Osteocyte (in vitro differentiated cells): Measurements from ENCODE around the gene NOS3. TPM values are rescaled to one million over a fixed set of nuclear protein-coding genes. Genes with fewer than 3 reads are reported as not detected.
"Not testable (repeated sequence)": the region's sequence is repeated elsewhere in the genome, so short reads cannot be mapped to it uniquely, and the experiment has no call there.

ENCODE experiments used
- DNase-seq: peaks from one replicate; pipeline ENCODE4 v3.0.0; 2021; ENCODE audit warnings: mixed read lengths; ENCODE audit not compliant: unreplicated experiment; ENCODE audit errors: extremely low spot score
- H3K27ac Mint-ChIP-seq: one replicate; pipeline ENCODE4 v1.8.0; 2021; ENCODE audit warnings: mild to moderate bottlenecking, mixed read lengths; ENCODE audit not compliant: unreplicated experiment
- H3K27me3 Mint-ChIP-seq: one replicate; pipeline ENCODE4 v1.8.0; 2021; ENCODE audit warnings: mixed read lengths; ENCODE audit not compliant: unreplicated experiment
- H3K36me3 Mint-ChIP-seq: one replicate; pipeline ENCODE4 v1.8.0; 2021; ENCODE audit warnings: mixed read lengths; ENCODE audit not compliant: unreplicated experiment
- H3K4me1 Mint-ChIP-seq: one replicate; pipeline ENCODE4 v1.8.0; 2021; ENCODE audit warnings: mixed read lengths; ENCODE audit not compliant: unreplicated experiment
- H3K4me3 Mint-ChIP-seq: one replicate; pipeline ENCODE4 v1.8.0; 2021; ENCODE audit warnings: mild to moderate bottlenecking, moderate library complexity, mixed read lengths; ENCODE audit not compliant: unreplicated experiment
- H3K9me3 Mint-ChIP-seq: one replicate; pipeline ENCODE4 v1.8.0; 2021; ENCODE audit warnings: mixed read lengths; ENCODE audit not compliant: unreplicated experiment
- CTCF ChIP-seq: fragments of 200-600 bp; sonication (generic); IDR thresholded peaks from 2 replicates; pipeline ENCODE4 v1.5.0; 2021; ENCODE audit warnings: antibody characterized with exemption, mild to moderate bottlenecking, moderate library complexity
- total RNA-seq: library from RNA; stranded (reverse); gene quantifications from 2 replicates; pipeline ENCODE4 v1.2.1, GENCODE V29; 2021

The NOS3 gene
- total RNA-seq, 1 donor from 2014 or later = 0.73 TPM

DNA sequence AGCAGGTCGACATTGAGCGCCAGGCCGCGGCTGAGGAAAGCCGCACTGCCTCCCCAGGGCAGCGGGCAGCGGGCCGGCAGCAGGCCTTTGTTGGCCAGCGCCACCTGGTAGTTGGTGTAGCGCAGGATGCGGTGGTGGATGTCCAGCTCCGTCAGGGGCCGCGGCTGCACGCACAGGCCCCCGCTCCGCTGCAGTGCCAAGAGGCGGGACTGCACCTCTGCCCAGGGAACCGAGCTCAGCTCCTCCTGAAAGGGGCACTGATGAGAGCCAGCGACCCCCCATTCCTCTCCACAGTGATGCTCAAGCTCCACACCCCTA is 28.3 kb downstream of the NOS3 start:
- Mint-ChIP-seq H3K4me3 (no peak overlapping the region), H3K27me3 (peaks cover 28% of the 10 kb centered on the region)

DNA sequence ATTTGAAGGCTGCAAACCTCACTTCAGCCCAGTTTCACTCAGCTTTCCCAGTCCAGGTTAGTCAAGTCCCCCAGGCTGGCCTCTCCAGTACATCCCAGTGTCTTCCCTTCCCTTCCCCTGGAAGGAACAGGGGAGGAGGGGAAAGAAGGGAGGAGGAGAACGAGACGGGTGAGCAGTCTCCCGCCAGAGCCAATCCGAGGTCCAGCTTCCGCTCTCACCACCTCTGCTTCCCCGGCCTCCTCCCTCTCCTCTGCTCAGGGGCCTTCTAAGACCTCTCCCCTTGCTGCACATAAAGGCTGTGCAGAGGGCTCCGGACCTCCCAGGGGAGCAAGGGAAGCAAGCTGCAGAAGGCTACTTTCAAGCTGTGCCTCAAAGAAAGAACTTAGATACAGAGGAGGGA is 29.4 kb downstream of the NOS3 start:
- no peak for TF ChIP-seq CTCF
- Mint-ChIP-seq H3K27ac (no peak overlapping the region), H3K4me3 (no peak overlapping the region), H3K36me3 (no peaks in the 10 kb centered on the region), H3K27me3 (peaks cover 28% of the 10 kb centered on the region), H3K4me1 (peaks cover 19% of the 10 kb centered on the region), H3K9me3 (no peaks in the 10 kb centered on the region)
- no peak for DNase-seq

More for the DNA sequence above, 28.3 kb downstream of the NOS3 start:
- Mint-ChIP-seq H3K27ac (no peak overlapping the region), H3K4me1 (peaks cover 19% of the 10 kb centered on the region), H3K9me3 (no peaks in the 10 kb centered on the region), H3K36me3 (no peaks in the 10 kb centered on the region)
- TF ChIP-seq CTCF = no peak
- no peak for DNase-seq

DNA sequence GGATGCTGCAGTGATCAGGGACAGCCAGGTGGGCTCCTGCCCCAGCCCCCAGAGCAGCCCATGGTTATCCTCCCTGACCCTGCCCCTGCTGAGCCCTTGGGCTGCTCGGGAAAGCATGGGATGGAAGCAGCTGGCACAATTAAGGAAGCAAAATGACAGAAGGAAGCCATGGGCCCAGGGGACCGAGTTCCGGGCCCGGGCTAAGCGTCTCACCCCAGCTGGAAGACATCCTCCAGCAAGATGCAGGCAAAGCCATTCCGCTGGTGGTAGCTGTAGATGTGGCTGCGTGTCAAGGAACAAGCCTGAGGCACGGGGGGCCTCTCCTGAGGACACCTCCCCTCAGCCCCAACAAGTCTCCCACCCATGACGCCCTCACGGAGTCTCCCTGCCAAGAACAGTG is 32.4 kb downstream of the NOS3 start:
- TF ChIP-seq CTCF = no peak
- H3K36me3 Mint-ChIP-seq = no peaks in the 10 kb centered on the region
- H3K27ac Mint-ChIP-seq = no peak overlapping the region
- peaks cover 20% of the 10 kb centered on the region for H3K4me1 Mint-ChIP-seq
- H3K9me3 Mint-ChIP-seq = no peaks in the 10 kb centered on the region
- peaks cover 22% of the 10 kb centered on the region for H3K27me3 Mint-ChIP-seq
- no peak for DNase-seq
- no peak overlapping the region for H3K4me3 Mint-ChIP-seq

GRCh38 chr7:151024435-151025056 is 33.7 kb downstream of the NOS3 start, which contains the start of gene ATG9B:
Gene ATG9B (minus strand): TSS chr7:151024494. CDS start chr7:151024423, 71 bp downstream.
- Mint-ChIP-seq H3K4me1 (peaks cover 26% of the 10 kb centered on the region), H3K27me3 (peaks cover 18% of the 10 kb centered on the region), H3K27ac (no peak within 1 kb of the TSS), H3K9me3 (no peaks in the 10 kb centered on the region), H3K4me3 (no peak within 1 kb of the TSS), H3K36me3 (no peaks in the 10 kb centered on the region)
- DNase-seq = no peak
- TF ChIP-seq CTCF = no peak

DNA sequence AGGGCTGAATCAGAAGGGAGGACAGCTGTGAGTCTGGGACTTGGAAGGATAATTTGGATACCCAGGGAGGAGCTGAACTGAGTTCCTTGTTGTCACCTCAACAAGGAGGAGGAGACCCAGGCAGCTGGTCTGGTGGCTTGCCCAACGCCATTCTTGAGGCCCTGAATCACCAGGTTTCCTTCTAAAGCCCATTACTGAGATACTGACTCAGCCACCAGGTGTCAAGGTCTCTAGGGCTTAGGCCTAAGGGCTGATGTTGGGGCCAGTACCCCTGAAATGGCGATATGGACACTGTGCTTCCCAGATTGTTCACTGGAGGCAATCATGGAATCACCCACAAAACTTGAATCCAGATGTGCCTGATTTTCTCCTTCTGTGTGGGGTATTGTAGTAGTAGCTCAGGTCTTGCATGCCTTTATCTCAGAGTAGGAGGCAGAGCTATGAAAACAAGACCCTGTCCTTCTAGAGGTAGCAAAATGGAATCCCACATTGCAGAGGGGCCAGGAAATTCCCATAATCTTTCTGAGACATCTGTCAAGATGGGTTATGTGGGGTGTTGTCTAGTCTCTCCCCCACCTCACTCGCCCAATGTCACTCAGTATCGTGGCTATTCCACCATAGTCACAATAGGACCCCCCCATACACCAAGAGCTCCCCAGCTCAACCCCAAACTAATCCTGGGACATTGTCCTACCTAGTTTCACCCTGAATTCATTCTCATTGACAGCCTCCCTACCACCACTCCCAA is 35.3 kb downstream of the NOS3 start:
- Mint-ChIP-seq H3K27me3 (peaks cover 6% of the 10 kb centered on the region), H3K4me3 (no peak overlapping the region), H3K36me3 (no peaks in the 10 kb centered on the region), H3K4me1 (peaks cover 20% of the 10 kb centered on the region), H3K9me3 (no peaks in the 10 kb centered on the region), H3K27ac (peak overlapping the region; percentile 72)
- DNase-seq = no peak
- TF ChIP-seq CTCF = no peak

DNA sequence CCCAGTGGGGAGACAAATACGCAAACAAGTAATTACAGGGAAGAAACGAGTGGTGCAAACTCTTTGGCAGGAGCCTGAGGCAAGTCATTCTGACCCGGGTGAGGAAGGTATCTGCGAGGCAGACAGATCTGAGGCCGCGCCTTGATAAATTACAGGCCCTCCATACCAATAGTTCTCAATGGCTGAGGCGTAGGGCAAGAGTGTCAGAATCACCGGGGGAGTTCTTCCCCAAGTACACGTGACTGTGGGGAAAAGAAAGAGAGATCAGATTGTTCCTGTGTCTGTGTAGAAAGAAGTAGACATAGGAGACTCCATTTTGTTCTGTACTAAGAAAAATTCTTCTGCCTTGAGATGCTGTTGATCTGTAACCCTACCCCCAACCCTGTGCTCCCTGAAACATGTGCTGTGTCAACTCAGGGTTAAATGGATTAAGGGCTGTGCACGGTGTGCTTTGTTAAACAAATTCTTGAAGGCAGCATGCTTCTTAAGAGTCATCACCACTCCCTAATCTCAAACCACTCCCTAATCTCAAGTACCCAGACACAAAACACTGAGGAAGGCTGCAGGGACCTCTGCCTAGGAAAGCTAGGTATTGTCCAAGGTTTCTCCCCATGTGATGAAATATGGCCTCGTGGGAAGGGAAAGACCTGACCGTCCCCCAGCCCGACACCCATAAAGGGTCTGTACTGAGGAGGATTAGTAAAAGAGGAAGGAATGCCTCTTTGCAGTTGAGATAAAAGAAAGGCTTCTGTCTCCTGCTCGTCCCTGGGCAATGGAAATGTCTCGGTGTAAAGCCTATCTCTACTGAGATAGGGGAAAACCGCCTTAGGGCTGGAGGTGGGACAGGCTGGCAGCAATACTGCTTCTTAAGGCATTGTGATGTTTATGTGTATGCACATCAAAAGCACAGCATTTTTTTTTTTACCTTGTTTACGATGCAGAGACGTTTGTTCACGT is 36.2 kb downstream of the NOS3 start:
- H3K27ac Mint-ChIP-seq = peak overlapping the region; percentile 99
- not testable (repeated sequence) for DNase-seq, H3K27me3 Mint-ChIP-seq, H3K9me3 Mint-ChIP-seq, H3K36me3 Mint-ChIP-seq
- H3K4me1 Mint-ChIP-seq = peaks cover 20% of the 10 kb centered on the region
- H3K4me3 Mint-ChIP-seq = peak overlapping the region; percentile 88

- not testable (repeated sequence) for H3K36me3 Mint-ChIP-seq, H3K27me3 Mint-ChIP-seq, H3K9me3 Mint-ChIP-seq, DNase-seq
- Mint-ChIP-seq H3K4me3 (peak overlapping the region; percentile 88), H3K4me1 (peaks cover 20% of the 10 kb centered on the region), H3K27ac (peak overlapping the region; percentile 99)
Observed at GRCh38 chr7:151027728-151028130, 36.9 kb downstream of the NOS3 start.
